LNCAP (cell line): ENCODE measurements around the gene EEF1G.

Experiments used
- TF ChIP-seq, protein P1 (sequence below): fragments of 450-650 bp; IDR thresholded peaks from 2 replicates; pipeline ENCODE4 v1.5.1; 2017; ENCODE audit warnings: mild to moderate bottlenecking

The EEF1G gene

GRCh38 chr11:62575156-62575555 lies 1.5 kb upstream of the EEF1G start:
- TF ChIP-seq, protein P1, sequence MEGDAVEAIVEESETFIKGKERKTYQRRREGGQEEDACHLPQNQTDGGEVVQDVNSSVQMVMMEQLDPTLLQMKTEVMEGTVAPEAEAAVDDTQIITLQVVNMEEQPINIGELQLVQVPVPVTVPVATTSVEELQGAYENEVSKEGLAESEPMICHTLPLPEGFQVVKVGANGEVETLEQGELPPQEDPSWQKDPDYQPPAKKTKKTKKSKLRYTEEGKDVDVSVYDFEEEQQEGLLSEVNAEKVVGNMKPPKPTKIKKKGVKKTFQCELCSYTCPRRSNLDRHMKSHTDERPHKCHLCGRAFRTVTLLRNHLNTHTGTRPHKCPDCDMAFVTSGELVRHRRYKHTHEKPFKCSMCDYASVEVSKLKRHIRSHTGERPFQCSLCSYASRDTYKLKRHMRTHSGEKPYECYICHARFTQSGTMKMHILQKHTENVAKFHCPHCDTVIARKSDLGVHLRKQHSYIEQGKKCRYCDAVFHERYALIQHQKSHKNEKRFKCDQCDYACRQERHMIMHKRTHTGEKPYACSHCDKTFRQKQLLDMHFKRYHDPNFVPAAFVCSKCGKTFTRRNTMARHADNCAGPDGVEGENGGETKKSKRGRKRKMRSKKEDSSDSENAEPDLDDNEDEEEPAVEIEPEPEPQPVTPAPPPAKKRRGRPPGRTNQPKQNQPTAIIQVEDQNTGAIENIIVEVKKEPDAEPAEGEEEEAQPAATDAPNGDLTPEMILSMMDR, result no peak

- TF ChIP-seq, protein P1, result no peak
Observed at GRCh38 chr11:62574363-62575071, 826 bp upstream of the EEF1G start.

DNA sequence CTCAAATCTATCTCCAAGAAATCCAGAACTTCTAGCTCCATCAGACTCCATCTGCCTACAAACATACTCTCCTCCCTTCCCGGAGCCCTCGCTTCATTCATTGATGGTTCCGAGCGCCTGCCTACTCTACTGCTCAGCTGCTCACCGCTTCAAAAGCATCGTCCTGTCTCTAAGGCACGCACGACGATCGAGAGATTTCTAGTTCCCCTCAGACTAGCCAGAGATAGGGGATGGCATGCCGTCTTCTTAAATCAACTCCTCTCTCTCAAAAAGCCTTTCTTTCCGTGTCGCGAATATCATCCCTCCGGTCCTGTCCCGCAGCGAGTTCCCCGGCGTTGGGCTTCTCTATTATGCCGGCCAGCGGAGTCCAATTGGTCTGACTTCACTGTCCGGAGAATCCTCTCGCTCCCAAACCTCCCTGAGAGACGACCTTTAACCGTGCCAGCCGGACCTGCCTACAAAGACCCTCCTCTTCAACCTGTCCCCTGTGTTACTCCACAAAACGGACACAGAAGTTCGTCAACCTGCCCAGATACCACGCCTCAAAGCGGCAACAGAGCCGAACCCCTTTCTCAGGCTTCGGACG lies 592 bp downstream of the EEF1G start:
- TF ChIP-seq, protein P1, result no peak

- TF ChIP-seq, protein P1, result no peak
Observed at GRCh38 chr11:62572431-62572830, 1.3 kb downstream of the EEF1G start.

- TF ChIP-seq, protein P1, result no peak
Observed at GRCh38 chr11:62569611-62570010, 4.1 kb downstream of the EEF1G start.

DNA sequence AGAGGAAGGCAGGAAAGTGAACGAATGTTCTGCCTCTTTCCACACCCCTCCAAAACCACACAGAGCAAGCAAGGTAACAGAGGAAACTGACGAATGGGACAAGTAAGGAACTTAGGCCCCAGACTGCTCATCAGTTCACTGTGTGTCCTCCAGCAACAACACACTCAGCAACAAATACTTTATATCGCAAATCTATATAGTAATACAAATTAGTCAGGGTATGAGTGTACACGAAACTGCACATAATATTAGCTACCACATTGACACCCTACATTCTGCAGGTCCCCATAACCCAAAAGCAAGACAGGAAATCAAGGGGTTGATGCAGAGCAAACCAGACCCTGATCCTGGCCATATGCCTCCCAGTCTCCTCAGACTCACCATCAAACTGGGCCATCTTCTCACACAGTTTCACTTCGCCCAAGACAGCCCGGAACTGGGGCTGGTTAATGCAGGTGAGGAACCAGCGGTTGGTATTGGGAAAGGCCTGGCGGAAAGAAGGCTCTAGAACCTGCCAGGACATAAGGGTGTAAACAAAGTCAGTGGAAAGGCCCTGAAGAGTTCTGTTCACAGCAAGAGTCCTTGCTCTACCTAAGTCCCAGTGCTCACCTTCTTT lies 6.6 kb downstream of the EEF1G start:
- TF ChIP-seq, protein P1, result no peak

GRCh38 chr11:62566247-62566646 lies 7.4 kb downstream of the EEF1G start:
- TF ChIP-seq, protein P1, result no peak
